ENCODE measurements around the gene ZCCHC2.

ZCCHC2 gene

GRCh38 chr18:62569081-62569655 is 46.3 kb downstream of the ZCCHC2 start:
- no peak for DNase-seq (ENCODE audit: low spot score)
- TF ChIP-seq, protein P1, sequence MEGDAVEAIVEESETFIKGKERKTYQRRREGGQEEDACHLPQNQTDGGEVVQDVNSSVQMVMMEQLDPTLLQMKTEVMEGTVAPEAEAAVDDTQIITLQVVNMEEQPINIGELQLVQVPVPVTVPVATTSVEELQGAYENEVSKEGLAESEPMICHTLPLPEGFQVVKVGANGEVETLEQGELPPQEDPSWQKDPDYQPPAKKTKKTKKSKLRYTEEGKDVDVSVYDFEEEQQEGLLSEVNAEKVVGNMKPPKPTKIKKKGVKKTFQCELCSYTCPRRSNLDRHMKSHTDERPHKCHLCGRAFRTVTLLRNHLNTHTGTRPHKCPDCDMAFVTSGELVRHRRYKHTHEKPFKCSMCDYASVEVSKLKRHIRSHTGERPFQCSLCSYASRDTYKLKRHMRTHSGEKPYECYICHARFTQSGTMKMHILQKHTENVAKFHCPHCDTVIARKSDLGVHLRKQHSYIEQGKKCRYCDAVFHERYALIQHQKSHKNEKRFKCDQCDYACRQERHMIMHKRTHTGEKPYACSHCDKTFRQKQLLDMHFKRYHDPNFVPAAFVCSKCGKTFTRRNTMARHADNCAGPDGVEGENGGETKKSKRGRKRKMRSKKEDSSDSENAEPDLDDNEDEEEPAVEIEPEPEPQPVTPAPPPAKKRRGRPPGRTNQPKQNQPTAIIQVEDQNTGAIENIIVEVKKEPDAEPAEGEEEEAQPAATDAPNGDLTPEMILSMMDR (IDR thresholded peaks at IDR 0.05; ENCODE audit: extremely low read depth, missing control alignments) = no peak

- DNase-seq (ENCODE audit: low spot score) = no peak
- TF ChIP-seq, protein P1 (IDR thresholded peaks at IDR 0.05; ENCODE audit: extremely low read depth, missing control alignments) = no peak
Observed at GRCh38 chr18:62571037-62571436, 48.2 kb downstream of the ZCCHC2 start.

DNA sequence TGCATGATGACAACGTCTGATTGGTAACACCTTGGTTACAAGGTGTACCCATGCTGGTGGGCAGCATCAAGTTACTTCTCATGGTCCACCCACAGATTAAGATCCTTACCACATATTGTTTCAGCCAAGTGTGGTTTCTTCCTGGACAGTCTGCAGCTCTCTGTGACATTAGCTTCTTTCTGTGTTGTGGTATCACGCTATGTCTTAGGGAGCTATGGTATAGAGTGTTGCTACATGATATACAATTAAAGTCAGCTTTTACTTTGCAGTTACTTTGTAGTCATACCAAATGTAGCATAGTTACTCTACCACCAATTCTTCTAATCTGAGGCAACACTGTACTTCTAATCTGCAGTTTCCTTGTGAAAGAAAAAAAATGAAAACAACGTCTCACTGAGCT is 48.8 kb downstream of the ZCCHC2 start:
- no peak for DNase-seq (ENCODE audit: low spot score)
- TF ChIP-seq, protein P1 (IDR thresholded peaks at IDR 0.05; ENCODE audit: extremely low read depth, missing control alignments) = no peak

GRCh38 chr18:62572456-62572855 is 49.6 kb downstream of the ZCCHC2 start:
- no peak for DNase-seq (ENCODE audit: low spot score)
- TF ChIP-seq, protein P1 (IDR thresholded peaks at IDR 0.05; ENCODE audit: extremely low read depth, missing control alignments) = no peak

- DNase-seq (ENCODE audit: low spot score) = no peak
- TF ChIP-seq, protein P1 (IDR thresholded peaks at IDR 0.05; ENCODE audit: extremely low read depth, missing control alignments) = no peak
Observed at GRCh38 chr18:62574776-62575175, 52.0 kb downstream of the ZCCHC2 start.

- no peak for DNase-seq (ENCODE audit: low spot score)
- TF ChIP-seq, protein P1 (IDR thresholded peaks at IDR 0.05; ENCODE audit: extremely low read depth, missing control alignments) = no peak
Observed at GRCh38 chr18:62576271-62576670, 53.4 kb downstream of the ZCCHC2 start.

GRCh38 chr18:62576845-62577512 is 54.2 kb downstream of the ZCCHC2 start:
- DNase-seq (ENCODE audit: low spot score) = no peak
- TF ChIP-seq, protein P1 (IDR thresholded peaks at IDR 0.05; ENCODE audit: extremely low read depth, missing control alignments) = no peak

Data from GM20000 (cell line).